H1 (cell line): Measurements from ENCODE around the gene OLFM1. TPM values are rescaled to one million over a fixed set of nuclear protein-coding genes. Genes with fewer than 3 reads are reported as not detected.

Experiments
- CTCF ChIA-PET: fragments of 300-600 bp; sonication (Branson Sonifier 250); formaldehyde crosslinking; loops from one replicate; lab custom pipeline; 2021; ENCODE audit not compliant: partially characterized antibody; lab: Charles Lee
- POLR2A ChIA-PET: fragments of 300-600 bp; sonication (Branson Sonifier 250); formaldehyde crosslinking; loops from one replicate; lab custom pipeline; 2021; ENCODE audit warnings: inconsistent platforms; ENCODE audit not compliant: partially characterized antibody; lab: Charles Lee
- DNase-seq, 2 experiments: peaks; one replicate each; pipeline versions ENCODE4 v3.0.0 to v3.0.0-alpha.2; 2010 to 2022; ENCODE audit warnings: low spot score in 2 of 2, low read depth in 1 of 2, mixed read lengths in 1 of 2
- FAIRE-seq: peaks from 2 replicates; lab custom pipeline; 2011; peaks lifted over from hg19 to GRCh38; lab: Jason Lieb, UNC
- H2AFZ ChIP-seq: 2 replicates; pipeline ENCODE4 v1.8.1; 2012; ENCODE audit warnings: low read length, inconsistent platforms
- H2AK5ac ChIP-seq: 2 replicates; pipeline ENCODE4 v1.6.1; 2013; ENCODE audit warnings: low read depth, low read length
- H2BK120ac ChIP-seq: replicated peaks from 2 replicates; pipeline ENCODE3; 2013; ENCODE audit warnings: low read depth, low read length, inconsistent platforms
- H2BK12ac ChIP-seq: 2 replicates; pipeline ENCODE4 v1.6.1; 2013; ENCODE audit warnings: low read depth, low read length
- H2BK15ac ChIP-seq: 2 replicates; pipeline ENCODE4 v1.6.1; 2013; ENCODE audit warnings: low read length
- H2BK20ac ChIP-seq: 2 replicates; pipeline ENCODE4 v1.6.1; 2013; ENCODE audit warnings: low read length
- H2BK5ac ChIP-seq: 2 replicates; pipeline ENCODE4 v1.6.1; 2013; ENCODE audit warnings: low read depth, low read length
- H3K14ac ChIP-seq: 2 replicates; pipeline ENCODE4 v1.6.1; 2013; ENCODE audit warnings: inconsistent platforms; ENCODE audit not compliant: insufficient read length
- H3K18ac ChIP-seq: 2 replicates; pipeline ENCODE4 v1.6.1; 2013; ENCODE audit warnings: low read length; ENCODE audit errors: extremely low read depth
- H3K23ac ChIP-seq: 2 replicates; pipeline ENCODE4 v1.6.1; 2013; ENCODE audit warnings: inconsistent platforms; ENCODE audit not compliant: insufficient read length
- H3K23me2 ChIP-seq: 2 replicates; pipeline ENCODE4 v1.6.1; 2013; ENCODE audit warnings: low read depth, low read length
- H3K27ac ChIP-seq: 2 replicates; pipeline ENCODE4 v1.6.1; 2011; ENCODE audit warnings: low read depth, low read length, inconsistent platforms
- H3K27me3 ChIP-seq, 4 experiments: replicated peaks in 1 of 4; 1 replicate in 1 of 4; 2 replicates in 3 of 4; pipeline versions ENCODE4 v1.6.1 to v1.8.1; 2011 to 2013; ENCODE audit warnings: low read length in 3 of 4, mild to moderate bottlenecking in 3 of 4, inconsistent platforms in 2 of 4, mixed read lengths in 2 of 4, moderate library complexity in 1 of 4; ENCODE audit not compliant: control insufficient read depth in 3 of 4, insufficient read depth in 3 of 4; ENCODE audit errors: extremely low read depth in 1 of 4
- H3K36me3 ChIP-seq, 4 experiments: 2 replicates each; pipeline versions ENCODE4 v1.6.1 to v1.8.1; 2011 to 2013; ENCODE audit warnings: mild to moderate bottlenecking in 4 of 4, low read length in 3 of 4, moderate library complexity in 2 of 4, control low read depth in 1 of 4, inconsistent platforms in 1 of 4; ENCODE audit not compliant: insufficient read depth in 4 of 4, control insufficient read depth in 2 of 4
- H3K4ac ChIP-seq: replicated peaks from 2 replicates; pipeline ENCODE3; 2013; ENCODE audit warnings: low read length, low read depth, mixed read lengths, inconsistent platforms; ENCODE audit not compliant: insufficient read length
- H3K4me1 ChIP-seq, 4 experiments: replicated peaks in 1 of 4; 1 replicate in 1 of 4; 2 replicates in 3 of 4; pipeline versions ENCODE4 v1.6.1 to v1.8.1; 2011 to 2013; ENCODE audit warnings: low read length in 3 of 4, inconsistent platforms in 2 of 4, mixed read lengths in 1 of 4; ENCODE audit not compliant: insufficient read depth in 4 of 4, control insufficient read depth in 3 of 4
- H3K4me2 ChIP-seq, 2 experiments: 2 replicates each; pipeline versions ENCODE4 v1.6.1 to v1.8.1; 2011 to 2013; ENCODE audit warnings: low read depth in 2 of 2, low read length in 2 of 2, control low read depth in 1 of 2, inconsistent platforms in 1 of 2, mild to moderate bottlenecking in 1 of 2; ENCODE audit not compliant: insufficient read depth in 1 of 2
- H3K4me3 ChIP-seq, 4 experiments: fragments of 200-600, 300-600 bp in 1 of 4; sonication (generic), shearing (Covaris generic), sonication (Bioruptor Twin) in 1 of 4; 2 replicates each; pipeline versions ENCODE4 v1.5.1 to v1.8.1; 2011 to 2016; ENCODE audit warnings: low read length in 4 of 4, low read depth in 3 of 4, control low read depth in 2 of 4, inconsistent platforms in 2 of 4, mild to moderate bottlenecking in 2 of 4, mixed read lengths in 1 of 4, moderate library complexity in 1 of 4; ENCODE audit not compliant: insufficient read depth in 2 of 4; ENCODE audit errors: extremely low read depth in 1 of 4
- H3K56ac ChIP-seq: replicated peaks from 2 replicates; pipeline ENCODE3; 2013; ENCODE audit warnings: low read depth, mild to moderate bottlenecking, mixed read lengths, low read length, inconsistent platforms; ENCODE audit not compliant: insufficient read length
- H3K79me1 ChIP-seq: 2 replicates; pipeline ENCODE4 v1.6.1; 2013; ENCODE audit warnings: low read depth, low read length, control low read depth
- H3K79me2 ChIP-seq, 2 experiments: 2 replicates each; pipeline versions ENCODE4 v1.6.1 to v1.8.1; 2012 to 2013; ENCODE audit warnings: low read length in 2 of 2, mild to moderate bottlenecking in 2 of 2, inconsistent platforms in 1 of 2; ENCODE audit not compliant: insufficient read depth in 2 of 2, control insufficient read depth in 1 of 2
- H3K9ac ChIP-seq, 4 experiments: replicated peaks in 1 of 4; 1 replicate in 1 of 4; 2 replicates in 3 of 4; pipeline versions ENCODE4 v1.6.1 to v1.8.1; 2011 to 2013; ENCODE audit warnings: low read depth in 3 of 4, low read length in 3 of 4, control low read depth in 2 of 4, mild to moderate bottlenecking in 2 of 4, moderate library complexity in 2 of 4, inconsistent platforms in 1 of 4; ENCODE audit errors: extremely low read depth in 1 of 4
- H3K9me3 ChIP-seq, 2 experiments: 2 replicates each; pipeline versions ENCODE4 v1.6.1 to v1.8.1; 2012 to 2013; ENCODE audit warnings: mild to moderate bottlenecking in 2 of 2, moderate library complexity in 2 of 2, control low read depth in 1 of 2, inconsistent platforms in 1 of 2, low read depth in 1 of 2, low read length in 1 of 2, mixed read lengths in 1 of 2; ENCODE audit not compliant: insufficient read depth in 2 of 2
- H4K20me1 ChIP-seq, 2 experiments: replicated peaks in 1 of 2; 2 replicates each; pipeline versions ENCODE3 to v1.8.1; 2011 to 2013; ENCODE audit warnings: inconsistent platforms in 2 of 2, low read length in 2 of 2, mild to moderate bottlenecking in 1 of 2; ENCODE audit not compliant: insufficient read depth in 2 of 2, control insufficient read depth in 1 of 2
- H4K5ac ChIP-seq: 2 replicates; pipeline ENCODE4 v1.6.1; 2013; ENCODE audit warnings: low read length, low read depth, mixed read lengths, inconsistent platforms; ENCODE audit not compliant: insufficient read length
- H4K8ac ChIP-seq: 2 replicates; pipeline ENCODE4 v1.8.0; 2013; ENCODE audit warnings: mild to moderate bottlenecking, moderate library complexity, low read length, inconsistent platforms; ENCODE audit not compliant: insufficient read depth; ENCODE audit errors: extremely low read depth
- H4K91ac ChIP-seq: replicated peaks from 2 replicates; pipeline ENCODE3; 2013; ENCODE audit warnings: low read length, mixed read lengths, inconsistent platforms; ENCODE audit not compliant: insufficient read length
- BCL11A ChIP-seq, 2 experiments: IDR thresholded peaks; one replicate each; pipeline ENCODE4 v1.6.1; 2011; ENCODE audit warnings: low read depth in 2 of 2, low read length in 2 of 2, mild to moderate bottlenecking in 2 of 2
- BRCA1 ChIP-seq: IDR thresholded peaks from 2 replicates; pipeline ENCODE4 v1.6.1; 2012; ENCODE audit warnings: low read depth, low read length, improper control_type of control experiment
- CHD1 ChIP-seq: IDR thresholded peaks from 2 replicates; pipeline ENCODE4 v1.6.1; 2012; ENCODE audit warnings: low read depth, low read length, improper control_type of control experiment
- JUN ChIP-seq: IDR thresholded peaks from 2 replicates; pipeline ENCODE4 v1.6.1; 2011; ENCODE audit warnings: low read depth, mild to moderate bottlenecking, improper control_type of control experiment, low read length
- JUND ChIP-seq: IDR thresholded peaks from 2 replicates; pipeline ENCODE4 v1.6.1; 2011; ENCODE audit warnings: mild to moderate bottlenecking, improper control_type of control experiment, low read length
- KDM1A ChIP-seq: fragments of 200-600, 300-600 bp; sonication (generic); IDR thresholded peaks from 2 replicates; pipeline ENCODE4 v1.7.1; 2016; ENCODE audit warnings: mild to moderate bottlenecking, low read length, borderline replicate concordance
- POU5F1 ChIP-seq: IDR thresholded peaks from 2 replicates; pipeline ENCODE4 v1.6.1; 2011; ENCODE audit warnings: low read depth, mild to moderate bottlenecking, low read length, moderate library complexity
- RBBP5 ChIP-seq: IDR thresholded peaks from 2 replicates; pipeline ENCODE4 v1.7.1; 2012; ENCODE audit warnings: low read depth, mild to moderate bottlenecking, inconsistent platforms, low read length, moderate library complexity, borderline replicate concordance
- SAP30 ChIP-seq: fragments of 300-600 bp; sonication (generic); IDR thresholded peaks from 2 replicates; pipeline ENCODE4 v1.7.1; 2012; ENCODE audit warnings: low read length, moderate library complexity, mild to moderate bottlenecking, inconsistent platforms; ENCODE audit not compliant: insufficient read depth, insufficient replicate concordance
- SIN3A ChIP-seq, 2 experiments: IDR thresholded peaks in 1 of 2; conservative IDR thresholded peaks in 1 of 2; 2 replicates each; pipeline ENCODE4 v1.6.1; 2011 to 2012; ENCODE audit warnings: low read length in 2 of 2, improper control_type of control experiment in 1 of 2, low read depth in 1 of 2, mild to moderate bottlenecking in 1 of 2
- SP1 ChIP-seq: IDR thresholded peaks from 2 replicates; pipeline ENCODE4 v1.6.1; 2011; ENCODE audit warnings: low read depth, low read length
- SP4 ChIP-seq: IDR thresholded peaks from 2 replicates; pipeline ENCODE4 v1.6.1; 2012; ENCODE audit warnings: low read length, inconsistent platforms
- ZNF274 ChIP-seq: IDR thresholded peaks from 2 replicates; pipeline ENCODE4 v1.7.0; 2012; ENCODE audit warnings: low read length, borderline replicate concordance; ENCODE audit errors: extremely low read depth
- WGBS, 2 experiments: shearing (Covaris generic) in 1 of 2; methylation state at CpG; one replicate each; pipeline versions ENCODE4 v1.1.6 to v1.1.7; 2013 to 2015; ENCODE audit warnings: low lambda C conversion rate in 2 of 2, mixed read lengths in 2 of 2, inconsistent platforms in 1 of 2, low coverage in 1 of 2, missing lambda C conversion rate in 1 of 2; ENCODE audit not compliant: insufficient replicate concordance in 2 of 2, insufficient coverage in 1 of 2, insufficient read length in 1 of 2; ENCODE audit errors: extremely low coverage in 1 of 2, missing lambda C conversion rate in 1 of 2; 5-methylcytosine and 5-hydroxymethylcytosine counted together
- polyA plus RNA-seq, 7 experiments: library from polyadenylated mRNA; depleted of rRNA in 3 of 7; stranded (reverse) in 5 of 7; unstranded in 2 of 7; fragments of >200 nt in 5 of 7; fragments of 200-250 nt in 2 of 7; gene quantifications; 1 replicate in 5 of 7; 2 replicates in 1 of 7; 4 replicates in 1 of 7; pipeline versions ENCODE4 v1.2.1 to v1.2.3, GENCODE V29; 2011 to 2013; ENCODE audit warnings: missing spikeins in 2 of 7, mixed read lengths in 2 of 7
- total RNA-seq: library from RNA; stranded (reverse); fragmentation: NEBNext Ultra II Directional; extraction: Animal tissue kit (Norgen Biotek cat#: 25700); gene quantifications from 2 replicates; pipeline ENCODE4 v1.2.1, GENCODE V29; 2021

OLFM1 gene
- total and polyA plus RNA-seq, 2 of the 8 experiments (the other 6 are each of a cell fraction or from before 2014, with no cell fraction given), result 53.0 to 53.4 TPM

DNA sequence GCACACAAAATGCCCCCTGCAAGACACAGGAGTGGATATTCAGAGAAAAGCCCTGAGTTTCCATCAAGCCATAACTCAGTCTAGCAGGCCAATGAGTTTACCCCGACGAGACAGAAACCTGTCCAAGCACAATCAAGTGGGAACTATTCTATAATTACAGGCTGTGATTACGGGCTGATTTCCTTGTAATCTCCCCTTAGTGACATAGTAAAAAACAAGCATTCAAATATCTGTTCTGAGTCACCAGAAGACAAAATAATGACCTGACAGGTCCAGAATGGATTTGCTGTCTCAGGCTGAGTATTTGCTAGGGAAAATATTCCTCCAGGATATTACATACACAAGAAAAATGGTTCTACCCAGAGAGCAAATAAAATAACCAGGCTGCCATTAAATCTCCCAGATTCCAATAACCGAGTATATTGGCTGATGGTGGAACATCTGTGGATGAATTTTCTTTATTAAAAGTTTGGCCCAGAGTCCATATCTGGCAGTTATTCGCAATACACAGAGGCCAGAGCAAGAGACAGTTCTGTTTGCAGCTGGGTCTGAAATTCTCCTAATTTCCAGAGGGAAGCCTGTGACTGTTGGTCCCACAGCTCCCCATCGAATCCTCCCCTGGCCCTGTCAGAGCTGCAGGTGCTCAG, 35.8 kb downstream of the OLFM1 start:
- H3K4me3 ChIP-seq, result no peak overlapping the region
- H3K4me2 ChIP-seq, result no peak overlapping the region
- no peak overlapping the region for H4K91ac ChIP-seq
- H2BK120ac ChIP-seq, result no peak overlapping the region
- no peak overlapping the region for H3K56ac ChIP-seq
- H3K4ac ChIP-seq, result no peak overlapping the region
- H2BK12ac ChIP-seq, result no peak overlapping the region
- no peak for FAIRE-seq
- H2AK5ac ChIP-seq, result no peak overlapping the region
- H2BK5ac ChIP-seq, result no peak overlapping the region
- no peaks in the 10 kb centered on the region for H3K79me2 ChIP-seq
- H3K79me1 ChIP-seq, result no peaks in the 10 kb centered on the region
- no peak overlapping the region for H4K5ac ChIP-seq
- H3K23ac ChIP-seq, result no peak overlapping the region
- peaks cover 0 to 3% of the 10 kb centered on the region in 2 experiments; a peak in 1 of 4 replicates for H3K9me3 ChIP-seq
- H3K18ac ChIP-seq, result no peak overlapping the region
- ChIA-PET CTCF (no interaction called here), POLR2A (no interaction called here)
- no peaks in the 10 kb centered on the region for H3K27me3 ChIP-seq
- H2AFZ ChIP-seq, result no peak overlapping the region
- 89% methylated on average over 6 of the region's 6 CpGs; no CpG with 5 or more reads in 1 of the 2 experiments for WGBS, 2 experiments
- no peak overlapping the region for H3K9ac ChIP-seq
- H3K14ac ChIP-seq, result no peak overlapping the region
- no peak for DNase-seq
- peaks cover 0 to 16% (median 9%) of the 10 kb centered on the region in 4 experiments; a peak in 6 of 8 replicates for H3K36me3 ChIP-seq
- no peak overlapping the region for H4K8ac ChIP-seq
- no peak overlapping the region for H3K27ac ChIP-seq
- H2BK15ac ChIP-seq, result no peak overlapping the region
- H2BK20ac ChIP-seq, result no peak overlapping the region
- no peaks in the 10 kb centered on the region for H3K23me2 ChIP-seq
- H3K4me1 ChIP-seq, result no peaks in the 10 kb centered on the region; a peak in 1 of 7 replicates
- no peaks in the 10 kb centered on the region for H4K20me1 ChIP-seq
- TF ChIP-seq SP4 (no peak), ZNF274 (no peak), JUN (no peak), KDM1A (no peak), RBBP5 (no peak), BCL11A (IDR thresholded peaks at IDR 0.05; ENCODE audit: low read depth in 2 of 2, low read length in 2 of 2) (no peak), JUND (no peak), POU5F1 (no peak), SAP30 (no peak), SP1 (no peak), SIN3A (conservative IDR thresholded peaks at IDR 0.05 in 1 of 2, IDR thresholded peaks at IDR 0.05 in 1 of 2; ENCODE audit: low read depth in 1 of 2, low read length in 2 of 2) (no peak), CHD1 (no peak), BRCA1 (no peak)
